Left lung (tissue), 10 donors: ENCODE results near the gene HOXA3. TPM values are rescaled to one million over a fixed set of nuclear protein-coding genes. Genes with fewer than 3 reads are reported as not detected.

Source experiments
- ATAC-seq: fragments of 200-7000 bp; cut with Tn5 transposase; one replicate; pipeline ENCODE4 v1.9.1; 2020; ENCODE audit warnings: moderate library complexity
- DNase-seq, 4 donors: peaks; one replicate each; pipeline ENCODE4 v3.0.0-alpha.2; 2013 to 2020
- H3K27ac ChIP-seq, 2 donors: fragments of 200-600 bp; sonication (generic) in 1 of 2; one replicate each; pipeline versions ENCODE4 v1.5.0 to v1.8.0; 2020 to 2021
- H3K27me3 ChIP-seq, 2 donors: fragments of 200-600 bp; sonication (generic) in 1 of 2; one replicate each; pipeline versions ENCODE4 v1.5.0 to v1.8.0; 2020 to 2021
- H3K36me3 ChIP-seq, 2 donors: fragments of 200-600 bp; sonication (generic) in 1 of 2; one replicate each; pipeline versions ENCODE4 v1.5.0 to v1.8.0; 2020 to 2021
- H3K4me1 ChIP-seq, 2 donors: fragments of 200-600 bp; one replicate each; pipeline ENCODE4 v1.8.0; 2021
- H3K4me3 ChIP-seq, 2 donors: fragments of 200-600 bp; sonication (generic) in 1 of 2; one replicate each; pipeline versions ENCODE4 v1.5.0 to v1.8.0; 2020 to 2021; ENCODE audit warnings: mild to moderate bottlenecking in 1 of 2
- H3K9me3 ChIP-seq, 2 donors: fragments of 200-600 bp; sonication (generic) in 1 of 2; one replicate each; pipeline versions ENCODE4 v1.5.0 to v1.8.0; 2020 to 2021
- intact Hi-C, 2 donors: fragments of 100-400 bp; cut with DNase I; formaldehyde crosslinking; loops; one replicate each; pipeline versions ENCODE4 v1.11.2 to v1.14.2; 2022
- polyA plus RNA-seq, 6 donors: library from polyadenylated mRNA; unstranded; fragments of 120-200 nt; gene quantifications; one replicate each; pipeline ENCODE4 v1.2.1, GENCODE V29; 2013; ENCODE audit not compliant: insufficient read length in 6 of 6
- total RNA-seq, 2 donors: library from RNA; stranded (reverse); fragmentation: NEBNext Ultra II Directional; extraction: Animal tissue kit (Norgen Biotek cat#: 25700); gene quantifications; one replicate each; pipeline ENCODE4 v1.2.1, GENCODE V29; 2021
- TF ChIP-seq, protein P1 (sequence below), 2 donors: fragments of 200-600 bp; sonication (generic) in 1 of 2; IDR thresholded peaks; one replicate each; pipeline versions ENCODE4 v1.5.0 to v1.8.0; 2021; ENCODE audit warnings: antibody characterized with exemption in 2 of 2
- donor health status: DM: no; HTN: yes; CAD: no.
- donor health status: DM: no; HTN: no; CAD: no.

HOXA3 gene
- total and polyA plus RNA-seq, 8 donors = 5.7 to 49.6 (median 39.6) TPM

GRCh38 chr7:27116962-27117886 is 35.2 kb downstream of the HOXA3 start:
- intact Hi-C loops = no loop called here
- peaks cover 6 to 81% of the 10 kb centered on the region in 2 donors for H3K27me3 ChIP-seq
- no peaks in the 10 kb centered on the region for H3K9me3 ChIP-seq
- H3K36me3 ChIP-seq = no peaks in the 10 kb centered on the region
- peak in 1 of 4 donors; percentile 49 for DNase-seq
- peak overlapping the region; percentile 33 to 41 for H3K4me3 ChIP-seq
- no peak for ATAC-seq
- TF ChIP-seq, protein P1, sequence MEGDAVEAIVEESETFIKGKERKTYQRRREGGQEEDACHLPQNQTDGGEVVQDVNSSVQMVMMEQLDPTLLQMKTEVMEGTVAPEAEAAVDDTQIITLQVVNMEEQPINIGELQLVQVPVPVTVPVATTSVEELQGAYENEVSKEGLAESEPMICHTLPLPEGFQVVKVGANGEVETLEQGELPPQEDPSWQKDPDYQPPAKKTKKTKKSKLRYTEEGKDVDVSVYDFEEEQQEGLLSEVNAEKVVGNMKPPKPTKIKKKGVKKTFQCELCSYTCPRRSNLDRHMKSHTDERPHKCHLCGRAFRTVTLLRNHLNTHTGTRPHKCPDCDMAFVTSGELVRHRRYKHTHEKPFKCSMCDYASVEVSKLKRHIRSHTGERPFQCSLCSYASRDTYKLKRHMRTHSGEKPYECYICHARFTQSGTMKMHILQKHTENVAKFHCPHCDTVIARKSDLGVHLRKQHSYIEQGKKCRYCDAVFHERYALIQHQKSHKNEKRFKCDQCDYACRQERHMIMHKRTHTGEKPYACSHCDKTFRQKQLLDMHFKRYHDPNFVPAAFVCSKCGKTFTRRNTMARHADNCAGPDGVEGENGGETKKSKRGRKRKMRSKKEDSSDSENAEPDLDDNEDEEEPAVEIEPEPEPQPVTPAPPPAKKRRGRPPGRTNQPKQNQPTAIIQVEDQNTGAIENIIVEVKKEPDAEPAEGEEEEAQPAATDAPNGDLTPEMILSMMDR (IDR thresholded peaks at IDR 0.05) = no peak
- peaks cover 4 to 6% of the 10 kb centered on the region in 2 donors for H3K4me1 ChIP-seq
- H3K27ac ChIP-seq = peak overlapping the region; percentile 73 to 86

DNA sequence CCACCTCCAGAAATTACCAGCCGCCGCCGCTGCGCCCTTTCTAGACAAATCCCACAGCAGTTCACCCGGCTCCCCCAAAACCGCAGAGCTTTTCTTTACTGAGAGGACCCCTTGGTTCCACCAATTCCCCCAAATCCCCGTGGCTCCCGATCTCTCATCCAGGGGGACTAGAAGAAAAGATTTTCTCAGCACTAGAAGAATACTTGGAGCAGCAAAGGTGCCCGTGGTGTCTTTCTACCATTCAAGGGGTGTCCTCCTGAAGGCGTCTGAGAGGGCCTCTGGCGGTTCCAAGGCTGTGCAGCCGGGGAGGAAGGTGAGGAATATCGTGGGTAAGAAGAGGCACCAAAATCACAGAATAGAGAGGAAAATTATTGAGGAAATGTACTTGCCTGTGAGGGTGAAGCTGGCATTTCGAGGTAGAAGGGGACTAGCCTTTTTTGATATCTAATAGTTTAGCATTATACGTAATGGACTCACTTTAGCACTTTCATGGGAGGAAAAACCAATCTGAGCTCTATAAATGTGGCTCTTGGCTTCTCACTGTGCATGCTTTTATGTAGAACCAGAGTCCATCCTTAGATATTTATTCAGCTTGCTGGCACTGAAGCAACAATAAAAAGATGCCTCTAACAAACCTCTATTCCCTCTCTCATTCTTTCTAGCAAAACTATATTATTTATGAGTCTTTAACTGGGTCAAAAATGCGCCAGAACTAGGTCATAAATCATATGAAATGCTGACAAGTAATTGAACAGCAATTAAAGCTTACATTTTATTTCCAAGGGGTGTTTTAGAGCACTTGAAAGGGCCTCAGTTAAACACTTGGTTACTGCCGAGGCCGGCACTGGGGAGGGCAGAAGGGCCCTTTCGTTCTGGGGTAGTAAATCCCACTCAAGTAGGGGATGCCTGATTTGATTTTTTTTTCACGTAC is 36.1 kb downstream of the HOXA3 start:
- no peaks in the 10 kb centered on the region for H3K36me3 ChIP-seq
- H3K4me1 ChIP-seq = peaks cover 4 to 6% of the 10 kb centered on the region in 2 donors
- peak overlapping the region; percentile 33 to 41 for H3K4me3 ChIP-seq
- TF ChIP-seq, protein P1 (IDR thresholded peaks at IDR 0.05) = no peak
- H3K27ac ChIP-seq = peak overlapping the region; percentile 73 to 86
- peaks cover 6 to 78% of the 10 kb centered on the region in 2 donors for H3K27me3 ChIP-seq
- ATAC-seq = no peak
- intact Hi-C loops = no loop called here
- H3K9me3 ChIP-seq = no peaks in the 10 kb centered on the region
- peak in 1 of 4 donors; percentile 54 for DNase-seq

DNA sequence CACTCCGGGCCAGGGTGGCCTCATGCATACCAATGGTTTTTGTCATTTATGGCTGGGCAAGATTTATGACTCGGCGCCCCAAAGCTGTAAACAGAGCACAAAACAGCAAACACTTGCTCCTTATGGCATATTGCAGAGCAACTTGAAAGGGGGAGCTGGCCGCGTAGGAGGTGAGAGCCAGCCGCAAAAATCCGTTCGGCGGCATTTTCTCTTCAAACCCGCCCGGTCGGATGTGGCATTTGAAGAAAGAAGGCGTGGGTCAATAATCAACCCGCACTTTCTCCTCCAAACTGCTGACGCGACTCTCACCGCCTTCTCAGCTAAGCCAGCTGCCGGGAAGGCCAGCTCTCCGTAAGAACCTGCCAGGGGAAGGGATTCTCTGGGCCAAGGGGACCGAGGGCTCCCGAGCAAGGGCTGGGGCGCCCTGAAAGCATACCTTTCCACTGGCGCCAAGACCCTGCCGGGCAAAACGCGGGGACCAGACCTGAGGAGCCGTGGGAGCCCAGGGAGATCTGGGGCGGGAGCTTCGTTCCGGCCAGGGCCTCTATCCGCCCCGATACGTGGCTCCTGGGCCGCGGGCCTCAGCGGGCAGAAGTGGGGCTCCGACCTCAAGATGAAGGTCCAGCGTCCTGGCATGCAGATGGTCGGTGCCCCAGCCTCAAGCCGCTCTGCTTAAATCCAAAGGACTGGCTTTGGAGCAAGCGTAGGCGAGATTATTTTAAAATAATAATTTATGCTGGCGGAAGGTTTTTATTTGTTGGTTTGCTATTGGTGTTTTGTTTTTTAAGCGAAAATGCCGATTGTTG is 37.0 kb downstream of the HOXA3 start:
- Histone ChIP-seq H3K9me3 (no peaks in the 10 kb centered on the region), H3K27ac (peak overlapping the region; percentile 73 to 86), H3K4me1 (peaks cover 6 to 9% of the 10 kb centered on the region in 2 donors), H3K4me3 (peak overlapping the region; percentile 33 to 41), H3K36me3 (no peaks in the 10 kb centered on the region), H3K27me3 (peaks cover 6 to 81% of the 10 kb centered on the region in 2 donors)
- no peak for ATAC-seq
- peak in 1 of 4 donors; percentile 66 for DNase-seq
- intact Hi-C loops = no loop called here
- TF ChIP-seq, protein P1 (IDR thresholded peaks at IDR 0.05) = no peak

- DNase-seq (no peak), ATAC-seq (no peak)
- Histone ChIP-seq H3K9me3 (no peaks in the 10 kb centered on the region), H3K27ac (peak overlapping the region; percentile 73 to 86), H3K36me3 (no peaks in the 10 kb centered on the region), H3K27me3 (peaks cover 6 to 82% of the 10 kb centered on the region in 2 donors), H3K4me3 (peak overlapping the region; percentile 33 to 41), H3K4me1 (peaks cover 2 to 9% of the 10 kb centered on the region in 2 donors)
- TF ChIP-seq, protein P1 (IDR thresholded peaks at IDR 0.05) = no peak
- intact Hi-C loops = no loop called here
Observed at GRCh38 chr7:27114881-27115220, 37.5 kb downstream of the HOXA3 start.
